HG03439 (cell line): ENCODE data around the gene TRIM77.
"Not testable (repeated sequence)": the region's sequence is repeated elsewhere in the genome, so short reads cannot be mapped to it uniquely, and the experiment has no call there.

ENCODE experiments used
- ATAC-seq: cut with Tn5 transposase; IDR thresholded peaks from one replicate; pipeline ENCODE4 v1.9.1; 2021; ENCODE audit warnings: mild to moderate bottlenecking, moderate library complexity; ENCODE audit not compliant: unreplicated experiment

The TRIM77 gene, protein sequence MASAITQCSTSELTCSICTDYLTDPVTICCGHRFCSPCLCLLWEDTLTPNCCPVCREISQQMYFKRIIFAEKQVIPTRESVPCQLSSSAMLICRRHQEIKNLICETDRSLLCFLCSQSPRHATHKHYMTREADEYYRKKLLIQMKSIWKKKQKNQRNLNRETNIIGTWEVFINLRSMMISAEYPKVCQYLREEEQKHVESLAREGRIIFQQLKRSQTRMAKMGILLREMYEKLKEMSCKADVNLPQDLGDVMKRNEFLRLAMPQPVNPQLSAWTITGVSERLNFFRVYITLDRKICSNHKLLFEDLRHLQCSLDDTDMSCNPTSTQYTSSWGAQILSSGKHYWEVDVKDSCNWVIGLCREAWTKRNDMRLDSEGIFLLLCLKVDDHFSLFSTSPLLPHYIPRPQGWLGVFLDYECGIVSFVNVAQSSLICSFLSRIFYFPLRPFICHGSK

GRCh38 chr11:89709999-89710398 lies at the start of gene TRIM77:
TRIM77 (plus strand) TSS chr11:89710299; CDS start chr11:89710299, 0 bp downstream.
- ATAC-seq: not testable (repeated sequence)

- no peak for ATAC-seq
Observed at GRCh38 chr11:89667001-89667400, 43.1 kb upstream of the TRIM77 start.

DNA sequence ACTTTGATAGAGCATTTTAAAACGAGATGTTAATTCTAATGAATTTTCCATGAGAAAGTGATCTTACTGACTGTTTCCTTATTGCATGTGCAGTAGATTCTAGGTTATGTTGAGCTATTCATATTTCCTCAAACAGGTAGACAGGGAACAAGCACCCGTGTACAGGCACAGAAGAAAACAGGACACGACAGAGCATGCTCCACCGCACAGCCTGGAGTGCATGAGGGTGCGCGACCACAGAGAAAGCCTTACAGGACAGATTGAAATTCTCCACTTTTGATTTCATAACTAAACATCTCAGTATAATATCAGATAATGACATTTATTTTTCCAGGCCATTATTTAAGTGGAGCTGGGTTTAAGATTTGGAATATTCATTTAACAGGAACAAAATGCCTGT lies 41.9 kb upstream of the TRIM77 start:
- not testable (repeated sequence) for ATAC-seq

DNA sequence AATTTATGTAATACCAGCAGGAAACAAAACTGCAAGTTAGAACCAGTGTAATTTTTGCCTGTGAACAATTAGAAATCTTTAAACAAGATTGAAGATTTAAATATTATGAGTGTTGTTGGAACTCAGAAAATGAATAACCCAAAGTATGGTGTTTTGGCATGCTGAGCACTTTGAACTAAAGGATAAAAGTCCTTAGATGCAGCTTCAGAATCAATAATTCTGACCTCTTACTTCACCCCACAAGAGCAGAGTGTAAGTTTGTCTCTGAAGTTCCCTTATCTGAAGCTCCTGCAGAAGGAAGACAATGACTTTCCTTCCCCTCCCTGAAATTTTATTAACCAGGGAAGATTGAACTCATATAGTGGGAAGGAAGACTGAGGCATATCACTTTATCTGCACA lies 40.5 kb upstream of the TRIM77 start:
- not testable (repeated sequence) for ATAC-seq

DNA sequence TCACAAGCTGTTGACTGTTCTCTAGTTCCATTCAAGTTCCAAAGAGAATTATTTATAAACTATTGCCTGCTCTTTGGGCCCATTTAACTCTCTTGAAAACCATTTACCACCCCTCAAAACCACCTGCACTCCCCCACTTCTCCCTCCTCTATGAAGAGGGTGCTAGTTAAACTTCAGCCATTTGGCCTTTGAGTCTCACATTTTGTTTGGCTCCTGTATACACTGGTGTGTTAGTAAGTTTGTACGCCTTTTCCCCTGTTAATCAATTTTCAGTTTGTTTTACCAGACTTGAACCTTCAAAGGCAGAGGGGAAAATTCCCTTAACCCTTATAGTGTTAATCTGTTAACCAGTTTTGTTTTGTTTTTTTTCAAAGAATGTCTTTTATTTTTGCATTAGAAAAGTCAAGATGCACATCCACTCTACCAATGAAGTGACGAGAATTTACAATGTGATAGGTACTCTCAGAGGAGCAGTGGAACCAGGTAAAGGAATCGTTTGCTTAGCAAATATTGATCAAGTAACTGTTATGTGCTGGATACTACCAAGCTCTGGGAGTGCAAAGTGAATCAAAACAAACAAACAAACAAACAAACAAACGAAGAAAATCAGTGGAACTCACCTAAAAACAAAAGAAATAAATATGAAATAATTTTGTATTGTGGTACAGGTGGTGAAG lies 40.0 kb upstream of the TRIM77 start:
- not testable (repeated sequence) for ATAC-seq

DNA sequence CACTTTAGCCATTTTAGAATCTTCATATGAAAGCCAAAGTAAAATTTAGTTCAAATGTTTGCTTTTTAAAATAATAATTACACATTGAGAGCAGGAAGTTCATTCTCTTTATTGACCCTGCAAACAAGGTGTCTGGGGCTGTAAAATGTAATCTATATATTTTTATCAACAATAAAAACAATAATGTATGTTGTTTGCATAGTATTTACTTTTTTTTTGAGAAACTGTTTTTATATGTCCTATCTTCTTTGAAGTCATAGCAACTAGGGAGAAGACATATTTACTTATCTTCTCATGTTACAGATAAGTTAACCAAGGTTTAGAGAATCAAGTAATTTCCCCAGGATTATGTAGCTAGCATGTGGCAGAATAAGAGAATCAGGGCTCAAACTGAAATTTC lies 37.6 kb upstream of the TRIM77 start:
- not testable (repeated sequence) for ATAC-seq

GRCh38 chr11:89673380-89673779 lies 36.7 kb upstream of the TRIM77 start:
- not testable (repeated sequence) for ATAC-seq

DNA sequence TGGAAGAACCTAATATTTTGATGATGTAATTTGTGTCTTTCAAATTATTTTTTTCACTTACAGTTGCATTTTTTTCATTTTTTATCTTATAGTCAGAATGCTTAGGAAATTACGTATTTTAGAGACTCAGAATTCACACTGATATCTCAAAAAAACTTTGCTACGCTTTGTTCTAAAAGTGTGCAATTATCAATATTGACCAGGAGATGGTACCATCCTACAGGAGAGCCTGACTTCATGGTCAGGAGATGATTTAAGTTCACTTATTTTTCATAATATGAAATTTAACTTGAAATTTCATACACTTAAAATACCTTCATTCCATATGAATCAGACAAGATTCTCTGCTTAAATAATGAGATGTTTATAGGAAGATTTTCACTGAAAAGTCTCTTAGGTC lies 34.7 kb upstream of the TRIM77 start:
- ATAC-seq: not testable (repeated sequence)

- not testable (repeated sequence) for ATAC-seq
Observed at GRCh38 chr11:89675948-89676347, 34.2 kb upstream of the TRIM77 start.

DNA sequence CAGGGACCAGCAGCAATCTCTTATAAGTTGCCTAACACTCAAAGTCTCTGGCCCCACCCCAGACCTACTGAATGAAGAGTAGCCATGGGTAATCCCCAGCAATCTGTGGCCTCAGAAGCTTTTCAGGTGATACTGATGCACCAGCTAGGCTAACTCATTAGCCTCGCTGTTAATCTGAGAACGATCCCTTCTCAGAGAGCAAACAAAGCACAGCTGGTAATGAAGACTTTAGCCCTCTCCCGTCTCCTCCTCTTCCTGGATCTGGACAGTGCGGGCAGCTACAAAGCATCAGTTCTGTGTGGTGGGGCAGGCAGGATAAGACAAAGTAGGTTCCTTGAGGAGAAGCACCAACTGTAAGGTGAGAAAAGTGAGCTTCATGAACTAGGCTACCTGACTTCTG lies 3.0 kb upstream of the TRIM77 start:
- ATAC-seq: not testable (repeated sequence)

- ATAC-seq: not testable (repeated sequence)
Observed at GRCh38 chr11:89724866-89725498, 14.9 kb downstream of the TRIM77 start.

DNA sequence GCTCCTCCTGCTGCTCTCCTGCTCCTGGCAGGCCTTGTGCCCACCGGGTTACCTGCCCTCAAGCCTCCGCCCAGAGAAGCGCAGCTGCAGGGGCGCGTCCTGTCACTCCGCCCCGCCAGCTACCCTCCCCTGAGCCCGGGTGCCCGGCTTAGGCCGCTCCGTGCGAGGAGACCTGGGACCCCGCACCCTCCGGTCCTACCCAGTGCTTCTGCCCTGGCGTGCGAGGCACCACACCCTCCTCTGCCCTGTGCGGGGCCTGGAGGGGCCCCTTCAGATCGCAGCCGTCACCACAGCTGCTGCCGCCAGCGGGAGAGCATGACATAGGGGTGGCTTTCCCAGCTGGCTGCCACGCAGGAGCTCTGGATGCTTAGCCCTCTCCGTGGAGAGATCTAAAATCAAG lies 20.1 kb downstream of the TRIM77 start:
- ATAC-seq: not testable (repeated sequence)

DNA sequence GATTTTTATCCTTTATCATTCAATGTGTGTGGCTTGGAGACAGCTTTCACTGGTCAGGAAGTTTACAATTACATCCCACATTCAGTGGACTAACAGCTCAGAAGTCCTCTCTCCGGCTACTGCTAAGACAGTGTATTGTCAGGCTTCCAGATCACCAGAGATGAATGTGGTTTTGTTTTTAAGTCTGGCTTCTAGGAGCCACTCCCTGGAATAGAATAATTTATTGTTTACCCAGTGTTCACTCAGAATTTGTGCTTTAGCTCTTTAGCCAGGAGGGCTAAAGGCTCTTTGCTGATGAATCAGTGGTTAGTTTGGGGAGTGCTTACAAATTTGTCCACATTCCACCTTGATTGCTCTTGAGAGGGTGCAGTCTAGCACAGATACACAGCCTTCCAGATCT lies 26.5 kb downstream of the TRIM77 start:
- no peak for ATAC-seq

GRCh38 chr11:89737116-89737515 lies 27.0 kb downstream of the TRIM77 start:
- no peak for ATAC-seq

GRCh38 chr11:89741406-89741805 lies 31.3 kb downstream of the TRIM77 start:
- ATAC-seq: not testable (repeated sequence)

- not testable (repeated sequence) for ATAC-seq
Observed at GRCh38 chr11:89744158-89744557, 34.1 kb downstream of the TRIM77 start.

GRCh38 chr11:89750822-89751221 lies 40.7 kb downstream of the TRIM77 start:
- ATAC-seq: not testable (repeated sequence)
